Loucy (cell line): ENCODE data around the gene PHAF1.

Experiments used
- H2AFZ ChIP-seq: fragments of 200-600 bp; sonication (generic); 2 replicates; pipeline ENCODE4 v1.6.0; 2016; ENCODE audit warnings: antibody characterized with exemption, mild to moderate bottlenecking, low read length, moderate library complexity
- H3F3A ChIP-seq: fragments of 200-600 bp; 2 replicates; pipeline ENCODE4 v1.6.0; 2016; ENCODE audit warnings: antibody characterized with exemption, low read depth, mild to moderate bottlenecking
- H3K27me3 ChIP-seq: fragments of 200-600 bp; sonication (generic); 2 replicates; pipeline ENCODE4 v1.6.1; 2014; ENCODE audit warnings: low read length, mild to moderate bottlenecking; ENCODE audit not compliant: insufficient read depth, poor library complexity, severe bottlenecking
- H3K36me3 ChIP-seq: fragments of 200-600 bp; sonication (generic); 2 replicates; pipeline ENCODE4 v1.6.1; 2016; ENCODE audit warnings: low read length; ENCODE audit not compliant: insufficient read depth
- H3K4me1 ChIP-seq: fragments of 200-600 bp; sonication (generic); 2 replicates; pipeline ENCODE4 v1.5.1; 2014; ENCODE audit warnings: low read length, mild to moderate bottlenecking; ENCODE audit not compliant: insufficient read depth, poor library complexity, severe bottlenecking
- H3K4me2 ChIP-seq: fragments of 200-600 bp; sonication (generic); 2 replicates; pipeline ENCODE4 v1.6.0; 2014; ENCODE audit warnings: antibody characterized with exemption, low read length, low read depth, mild to moderate bottlenecking; ENCODE audit not compliant: poor library complexity, severe bottlenecking
- H3K4me3 ChIP-seq: fragments of 200-600 bp; sonication (generic); 2 replicates; pipeline ENCODE4 v1.5.1; 2014; ENCODE audit warnings: low read length, mild to moderate bottlenecking, mixed read lengths; ENCODE audit not compliant: poor library complexity, severe bottlenecking
- H3K79me2 ChIP-seq: fragments of 200-600 bp; sonication (generic); 2 replicates; pipeline ENCODE4 v1.6.1; 2014; ENCODE audit warnings: low read length; ENCODE audit not compliant: insufficient read depth
- H3K9ac ChIP-seq: fragments of 200-600 bp; sonication (generic); 2 replicates; pipeline ENCODE4 v1.6.0; 2014; ENCODE audit warnings: mild to moderate bottlenecking, low read depth, low read length, moderate library complexity; ENCODE audit not compliant: poor library complexity, severe bottlenecking
- H3K9me2 ChIP-seq: fragments of 200-600 bp; sonication (generic); replicated peaks from 2 replicates; pipeline ENCODE4 v1.6.1; 2016; ENCODE audit warnings: low read depth, low read length, mixed read lengths
- H3K9me3 ChIP-seq: fragments of 200-600 bp; sonication (generic); 2 replicates; pipeline ENCODE4 v1.6.1; 2014; ENCODE audit warnings: mild to moderate bottlenecking, antibody characterized with exemption, low read length, low read depth; ENCODE audit not compliant: insufficient read depth
- H4K20me1 ChIP-seq: fragments of 200-600 bp; sonication (generic); 2 replicates; pipeline ENCODE4 v1.6.0; 2014; ENCODE audit warnings: antibody characterized with exemption, low read length, mild to moderate bottlenecking; ENCODE audit not compliant: insufficient read depth, poor library complexity, severe bottlenecking
- CTCF ChIP-seq: fragments of 200-600 bp; sonication (generic); conservative IDR thresholded peaks from 2 replicates; pipeline ENCODE4 v1.5.1; 2014; ENCODE audit warnings: mild to moderate bottlenecking, antibody characterized with exemption, low read length
- EZH2phosphoT487 ChIP-seq: fragments of 200-600 bp; IDR thresholded peaks from 2 replicates; pipeline ENCODE4 v1.6.1; 2018; ENCODE audit warnings: antibody characterized with exemption, mild to moderate bottlenecking, moderate library complexity, borderline replicate concordance

PHAF1 gene

GRCh38 chr16:67082100-67082499 lies 27.6 kb upstream of the PHAF1 start:
- H4K20me1 ChIP-seq, result no peaks in the 10 kb centered on the region
- H2AFZ ChIP-seq, result no peak overlapping the region

GRCh38 chr16:67082891-67083290 lies 26.9 kb upstream of the PHAF1 start:
- Histone ChIP-seq H3K9ac (no peak overlapping the region), H3K9me3 (no peaks in the 10 kb centered on the region), H3K36me3 (peaks cover 50% of the 10 kb centered on the region; the same call in 1 of the 2 replicates), H3K9me2 (no peaks in the 10 kb centered on the region), H3K4me2 (no peak overlapping the region), H3F3A (no peaks in the 10 kb centered on the region), H2AFZ (no peak overlapping the region), H3K4me3 (no peak overlapping the region), H3K79me2 (peaks cover 9% of the 10 kb centered on the region), H3K4me1 (no peaks in the 10 kb centered on the region), H4K20me1 (no peaks in the 10 kb centered on the region), H3K27me3 (no peaks in the 10 kb centered on the region)
- TF ChIP-seq CTCF, result no peak
- no peak for TF ChIP-seq EZH2phosphoT487

More at GRCh38 chr16:67082100-67082499, 27.6 kb upstream of the PHAF1 start:
- no peaks in the 10 kb centered on the region for H3K9me3 ChIP-seq
- TF ChIP-seq EZH2phosphoT487 (no peak), CTCF (no peak)
- peaks cover 9% of the 10 kb centered on the region; the same call in 1 of the 2 replicates for H3K79me2 ChIP-seq
- H3K4me3 ChIP-seq, result no peak overlapping the region
- no peak overlapping the region for H3K4me2 ChIP-seq
- no peaks in the 10 kb centered on the region for H3K4me1 ChIP-seq
- H3K9me2 ChIP-seq, result no peaks in the 10 kb centered on the region
- peaks cover 56% of the 10 kb centered on the region; the same call in 1 of the 2 replicates for H3K36me3 ChIP-seq
- no peak overlapping the region for H3K9ac ChIP-seq
- H3F3A ChIP-seq, result no peaks in the 10 kb centered on the region
- H3K27me3 ChIP-seq, result no peaks in the 10 kb centered on the region

- Histone ChIP-seq H3K4me3 (no peak overlapping the region), H2AFZ (no peak overlapping the region), H4K20me1 (no peaks in the 10 kb centered on the region), H3K79me2 (peaks cover 11% of the 10 kb centered on the region), H3K9me2 (no peaks in the 10 kb centered on the region), H3K27me3 (no peaks in the 10 kb centered on the region), H3F3A (no peaks in the 10 kb centered on the region), H3K9me3 (no peaks in the 10 kb centered on the region), H3K4me1 (no peaks in the 10 kb centered on the region), H3K9ac (no peak overlapping the region), H3K36me3 (peaks cover 50% of the 10 kb centered on the region; the same call in 1 of the 2 replicates), H3K4me2 (no peak overlapping the region)
- TF ChIP-seq EZH2phosphoT487 (no peak), CTCF (no peak)
Observed at GRCh38 chr16:67084345-67085028, 25.3 kb upstream of the PHAF1 start.
